GM12878 (cell line): ENCODE measurements around the gene IL37. TPM values are rescaled to one million over a fixed set of nuclear protein-coding genes. Genes with fewer than 3 reads are reported as not detected.

Source experiments
- ATAC-seq: fragments of 200-7000 bp; cut with Tn5 transposase; 3 replicates; pipeline ENCODE4 v1.9.1; 2020; ENCODE audit warnings: mild to moderate bottlenecking, moderate library complexity
- BruUV-seq: library from RNA; stranded (reverse); fragments of 400-500 nt; replicated peaks from 2 replicates; lab custom pipeline; 2021; lab: Mats Ljungman, UMichigan
- CTCF ChIA-PET: fragments of 300-600 bp; sonication (Branson Sonifier 250); formaldehyde crosslinking; extraction: SDS; loops from one replicate; lab custom pipeline; 2021; ENCODE audit warnings: inconsistent platforms; lab: Yijun Ruan, JAX
- POLR2A ChIA-PET: fragments of 350-600 bp; formaldehyde crosslinking; extraction: SDS; loops from one replicate; lab custom pipeline; 2021; ENCODE audit warnings: inconsistent platforms; lab: Charles Lee
- RAD21 ChIA-PET: fragments of 300-600 bp; sonication (Branson Sonifier 250); formaldehyde crosslinking; loops from one replicate; lab custom pipeline; 2023; ENCODE audit warnings: antibody characterized with exemption; ENCODE audit not compliant: unreplicated experiment; lab: Charles Lee
- SMC1A ChIA-PET: fragments of 300-600 bp; sonication (Branson Sonifier 250); formaldehyde crosslinking; loops from one replicate; lab custom pipeline; 2023; ENCODE audit not compliant: unreplicated experiment, uncharacterized antibody; lab: Charles Lee
- DNase-seq: peaks from one replicate; pipeline ENCODE4 v3.0.0-alpha.2; 2011; ENCODE audit warnings: low read depth, low spot score
- FAIRE-seq: peaks from 3 replicates; lab custom pipeline; 2011; peaks lifted over from hg19 to GRCh38; lab: Jason Lieb, UNC
- H2AFZ ChIP-seq: 2 replicates; pipeline ENCODE4 v1.6.0; 2011; ENCODE audit warnings: low read depth, low read length, control low read depth; ENCODE audit not compliant: control insufficient read depth
- H3K27ac ChIP-seq: 2 replicates; pipeline ENCODE4 v1.5.1; 2011; ENCODE audit warnings: control low read depth; ENCODE audit not compliant: control insufficient read depth, insufficient read depth
- H3K27me3 ChIP-seq, 2 experiments: replicated peaks in 1 of 2; 2 replicates each; pipeline versions ENCODE4 v1.6.0 to v1.6.1; 2011; ENCODE audit warnings: low read length in 1 of 2; ENCODE audit not compliant: control insufficient read depth in 2 of 2, insufficient read depth in 2 of 2
- H3K36me3 ChIP-seq, 2 experiments: 2 replicates each; pipeline ENCODE4 v1.5.1; 2011; ENCODE audit warnings: low read length in 1 of 2; ENCODE audit not compliant: control insufficient read depth in 2 of 2, insufficient read depth in 2 of 2
- H3K4me1 ChIP-seq: 2 replicates; pipeline ENCODE4 v1.6.1; 2011; ENCODE audit warnings: mild to moderate bottlenecking, low read length, moderate library complexity, mixed read lengths; ENCODE audit not compliant: control insufficient read depth, insufficient read depth
- H3K4me2 ChIP-seq: 2 replicates; pipeline ENCODE4 v1.6.0; 2011; ENCODE audit warnings: control low read depth; ENCODE audit not compliant: control insufficient read depth, insufficient read depth
- H3K4me3 ChIP-seq: fragments of 200-600 bp; sonication (generic); 2 replicates; pipeline ENCODE4 v1.5.1; 2016
- H3K79me2 ChIP-seq: 2 replicates; pipeline ENCODE4 v1.6.0; 2011; ENCODE audit warnings: low read length; ENCODE audit not compliant: control insufficient read depth, insufficient read depth
- H3K9ac ChIP-seq: 2 replicates; pipeline ENCODE4 v1.8.0; 2011; ENCODE audit warnings: low read length, control low read depth, mixed read lengths; ENCODE audit not compliant: control insufficient read depth, insufficient read depth
- H3K9me3 ChIP-seq: replicated peaks from 3 replicates; pipeline ENCODE4 v1.5.1; 2011; ENCODE audit warnings: mild to moderate bottlenecking, low read length; ENCODE audit not compliant: control insufficient read depth, insufficient read depth
- H4K20me1 ChIP-seq: 2 replicates; pipeline ENCODE4 v1.6.0; 2011; ENCODE audit not compliant: control insufficient read depth, insufficient read depth
- GATAD2B ChIP-seq: fragments of 450-650 bp; conservative IDR thresholded peaks from 2 replicates; pipeline ENCODE4 v1.6.1; 2017; ENCODE audit warnings: low read depth, mild to moderate bottlenecking, moderate library complexity
- MTA2 ChIP-seq: fragments of 450-650 bp; IDR thresholded peaks from 2 replicates; pipeline ENCODE4 v1.6.1; 2016; ENCODE audit warnings: low read depth, mild to moderate bottlenecking, moderate library complexity
- POLR2AphosphoS2 ChIP-seq: IDR thresholded peaks from 2 replicates; pipeline ENCODE4 v1.6.1; 2011; ENCODE audit warnings: low read depth, mild to moderate bottlenecking, low read length, improper control_type of control experiment, moderate library complexity
- WGBS: methylation state at CpG from one replicate; pipeline ENCODE4 v1.1.6; 2016; ENCODE audit warnings: low lambda C conversion rate; ENCODE audit not compliant: insufficient replicate concordance, insufficient coverage; ENCODE audit errors: missing lambda C conversion rate; 5-methylcytosine and 5-hydroxymethylcytosine counted together
- in situ Hi-C: fragments of 300-500 bp; cut with MboI; formaldehyde crosslinking; loops from 9 replicates; pipeline ENCODE4 v1.14.3; 2018; ENCODE audit warnings: mixed read lengths
- intact Hi-C: fragments of 100-400 bp; cut with micrococcal nuclease; formaldehyde crosslinking; loops from one replicate; pipeline ENCODE4 v1.14.2; 2022; ENCODE audit not compliant: unreplicated experiment
- polyA plus RNA-seq, 11 experiments: library from polyadenylated mRNA; depleted of rRNA in 4 of 11; unstranded in 6 of 11; stranded (reverse) in 5 of 11; fragments of >200 nt; fragmentation: Nextera tagmentation in 4 of 11; fragmentation: Illumina TruSeq in 1 of 11; extraction: Ambion mirVana in 4 of 11; extraction: Trizol in 1 of 11; gene quantifications; 1 replicate in 1 of 11; 2 replicates in 10 of 11; pipeline versions ENCODE4 v1.2.1 to v1.2.3, GENCODE V29; 2011 to 2016; ENCODE audit warnings: inconsistent platforms in 2 of 11, missing spikeins in 2 of 11, low read depth in 1 of 11
- total RNA-seq, 4 experiments: library from RNA; depleted of rRNA in 3 of 4; stranded (reverse); fragments of >200 nt in 3 of 4; fragmentation: Illumina TruSeq in 1 of 4; extraction: Trizol in 1 of 4; gene quantifications; 2 replicates each; pipeline versions ENCODE4 v1.2.1 to v1.2.3, GENCODE V29; 2013 to 2021
- TF ChIP-seq, protein P1 (sequence below): fragments of 450-650 bp; formaldehyde crosslinking; IDR thresholded peaks from 2 replicates; pipeline ENCODE4 v1.5.0; 2022; ENCODE audit warnings: mild to moderate bottlenecking, missing genetic modification characterization
- TF ChIP-seq, protein P2 (sequence below): IDR thresholded peaks from 2 replicates; pipeline ENCODE4 v1.6.1; 2011; ENCODE audit warnings: borderline replicate concordance, low read depth, mild to moderate bottlenecking, moderate library complexity, mixed read lengths, low read length; ENCODE audit not compliant: insufficient read depth; ENCODE audit errors: extremely low read length
- TF ChIP-seq, protein P3 (sequence below): IDR thresholded peaks from 2 replicates; pipeline ENCODE4 v1.6.1; 2012; ENCODE audit warnings: low read depth, low read length, improper control_type of control experiment

Gene IL37
- total and polyA plus RNA-seq, 10 of the 15 experiments (the other 5 are each of a cell fraction or from before 2014, with no cell fraction given): 0.41 to 0.54 TPM; not detected in 8

GRCh38 chr2:112923237-112923966, 12.4 kb downstream of the IL37 start (continued):
- TF ChIP-seq, protein P1, sequence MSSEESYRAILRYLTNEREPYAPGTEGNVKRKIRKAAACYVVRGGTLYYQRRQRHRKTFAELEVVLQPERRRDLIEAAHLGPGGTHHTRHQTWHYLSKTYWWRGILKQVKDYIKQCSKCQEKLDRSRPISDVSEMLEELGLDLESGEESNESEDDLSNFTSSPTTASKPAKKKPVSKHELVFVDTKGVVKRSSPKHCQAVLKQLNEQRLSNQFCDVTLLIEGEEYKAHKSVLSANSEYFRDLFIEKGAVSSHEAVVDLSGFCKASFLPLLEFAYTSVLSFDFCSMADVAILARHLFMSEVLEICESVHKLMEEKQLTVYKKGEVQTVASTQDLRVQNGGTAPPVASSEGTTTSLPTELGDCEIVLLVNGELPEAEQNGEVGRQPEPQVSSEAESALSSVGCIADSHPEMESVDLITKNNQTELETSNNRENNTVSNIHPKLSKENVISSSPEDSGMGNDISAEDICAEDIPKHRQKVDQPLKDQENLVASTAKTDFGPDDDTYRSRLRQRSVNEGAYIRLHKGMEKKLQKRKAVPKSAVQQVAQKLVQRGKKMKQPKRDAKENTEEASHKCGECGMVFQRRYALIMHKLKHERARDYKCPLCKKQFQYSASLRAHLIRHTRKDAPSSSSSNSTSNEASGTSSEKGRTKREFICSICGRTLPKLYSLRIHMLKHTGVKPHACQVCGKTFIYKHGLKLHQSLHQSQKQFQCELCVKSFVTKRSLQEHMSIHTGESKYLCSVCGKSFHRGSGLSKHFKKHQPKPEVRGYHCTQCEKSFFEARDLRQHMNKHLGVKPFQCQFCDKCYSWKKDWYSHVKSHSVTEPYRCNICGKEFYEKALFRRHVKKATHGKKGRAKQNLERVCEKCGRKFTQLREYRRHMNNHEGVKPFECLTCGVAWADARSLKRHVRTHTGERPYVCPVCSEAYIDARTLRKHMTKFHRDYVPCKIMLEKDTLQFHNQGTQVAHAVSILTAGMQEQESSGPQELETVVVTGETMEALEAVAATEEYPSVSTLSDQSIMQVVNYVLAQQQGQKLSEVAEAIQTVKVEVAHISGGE (CRISPR knock-in tag): no peak
- no peak for TF ChIP-seq GATAD2B
- TF ChIP-seq, protein P2, sequence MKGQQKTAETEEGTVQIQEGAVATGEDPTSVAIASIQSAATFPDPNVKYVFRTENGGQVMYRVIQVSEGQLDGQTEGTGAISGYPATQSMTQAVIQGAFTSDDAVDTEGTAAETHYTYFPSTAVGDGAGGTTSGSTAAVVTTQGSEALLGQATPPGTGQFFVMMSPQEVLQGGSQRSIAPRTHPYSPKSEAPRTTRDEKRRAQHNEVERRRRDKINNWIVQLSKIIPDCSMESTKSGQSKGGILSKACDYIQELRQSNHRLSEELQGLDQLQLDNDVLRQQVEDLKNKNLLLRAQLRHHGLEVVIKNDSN: no peak
- TF ChIP-seq, protein P3, sequence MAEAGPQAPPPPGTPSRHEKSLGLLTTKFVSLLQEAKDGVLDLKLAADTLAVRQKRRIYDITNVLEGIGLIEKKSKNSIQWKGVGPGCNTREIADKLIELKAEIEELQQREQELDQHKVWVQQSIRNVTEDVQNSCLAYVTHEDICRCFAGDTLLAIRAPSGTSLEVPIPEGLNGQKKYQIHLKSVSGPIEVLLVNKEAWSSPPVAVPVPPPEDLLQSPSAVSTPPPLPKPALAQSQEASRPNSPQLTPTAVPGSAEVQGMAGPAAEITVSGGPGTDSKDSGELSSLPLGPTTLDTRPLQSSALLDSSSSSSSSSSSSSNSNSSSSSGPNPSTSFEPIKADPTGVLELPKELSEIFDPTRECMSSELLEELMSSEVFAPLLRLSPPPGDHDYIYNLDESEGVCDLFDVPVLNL: no peak

- H3K9ac ChIP-seq: no peak overlapping the region
- POLR2A ChIA-PET: no interaction called here
- no peak for FAIRE-seq
These were observed 13.0 kb downstream of the IL37 start for GRCh38 chr2:112923967-112924338.

More at GRCh38 chr2:112923967-112924338, 13.0 kb downstream of the IL37 start:
- H3K79me2 ChIP-seq: no peaks in the 10 kb centered on the region
- H2AFZ ChIP-seq: no peak overlapping the region
- intact Hi-C loops (no loop called here), in situ Hi-C loops (no loop called here)
- no TSS peak for BruUV-seq
- no peak for TF ChIP-seq MTA2
- no peak for TF ChIP-seq POLR2AphosphoS2
- DNase-seq (no peak), ATAC-seq (no peak)
- no peaks in the 10 kb centered on the region for H3K36me3 ChIP-seq
- no peaks in the 10 kb centered on the region for H3K4me1 ChIP-seq
- H3K4me2 ChIP-seq: no peak overlapping the region
- CTCF ChIA-PET: interaction anchor here (2.3 to 6.5 kb wide), 3 partner anchors 18 to 197 kb away, joined by 6 to 47 read pairs (median 12); no protein-coding TSS in a partner anchor
- H3K9me3 ChIP-seq: no peaks in the 10 kb centered on the region; the same call in 2 of the 3 replicates
- RAD21 ChIA-PET: interaction anchor here (1.3 to 4.3 kb wide), 2 partner anchors 18 to 174 kb away, joined by 3 to 16 read pairs; no protein-coding TSS in a partner anchor
- H3K27me3 ChIP-seq: peaks cover 2 to 3% of the 10 kb centered on the region in 2 experiments; a peak in 2 of 4 replicates
- H3K4me3 ChIP-seq: no peak overlapping the region
- H4K20me1 ChIP-seq: no peaks in the 10 kb centered on the region
- H3K27ac ChIP-seq: no peak overlapping the region
- SMC1A ChIA-PET: no interaction called here
- WGBS: 92% methylated on average over 5 of the region's 5 CpGs
